ENCODE results near the gene ADGRG7. TPM values are rescaled to one million over a fixed set of nuclear protein-coding genes. Genes with fewer than 3 reads are reported as not detected.

Gene ADGRG7
- total and polyA plus RNA-seq, 4 donors = 2.1 to 65.5 (median 13.7) TPM

GRCh38 chr3:100740207-100740606 lies 130.8 kb downstream of the ADGRG7 start:
- Histone ChIP-seq H3K4me3 (ENCODE audit: low read depth in 1 of 3, low read length in 3 of 3) (no peak overlapping the region), H3K27ac (ENCODE audit: low read depth in 1 of 2, low read length in 2 of 2) (no peak overlapping the region), H3K9me3 (ENCODE audit: control insufficient read depth in 4 of 4, low read length in 3 of 4) (no peaks in the 10 kb centered on the region), H3K4me1 (ENCODE audit: control insufficient read depth in 4 of 4, insufficient read depth in 4 of 4, low read length in 3 of 4) (peaks cover 0 to 10% (median under 1%) of the 10 kb centered on the region in 4 donors), H3K27me3 (ENCODE audit: control insufficient read depth in 4 of 4, insufficient read depth in 4 of 4, low read length in 3 of 4) (no peaks in the 10 kb centered on the region), H3K9ac (ENCODE audit: low read depth in 1 of 2, low read length in 2 of 2) (no peak overlapping the region), H3K36me3 (ENCODE audit: control insufficient read depth in 4 of 4, insufficient read depth in 3 of 4, low read depth in 1 of 4, low read length in 3 of 4) (peaks cover 11 to 56% (median 33%) of the 10 kb centered on the region in 4 donors)
- TF ChIP-seq GABPA (IDR thresholded peaks at IDR 0.05 in 1 of 2, conservative IDR thresholded peaks at IDR 0.05 in 1 of 2) = no peak
- no peak for TF ChIP-seq ZBTB33 (IDR thresholded peaks at IDR 0.05)
- no peak for TF ChIP-seq FOXA1 (IDR thresholded peaks at IDR 0.05)
- TF ChIP-seq TAF1 (conservative IDR thresholded peaks at IDR 0.05) = no peak
- TF ChIP-seq SP1 (IDR thresholded peaks at IDR 0.05) = no peak
- no peak for TF ChIP-seq YY1 (IDR thresholded peaks at IDR 0.05)
- TF ChIP-seq FOXA2 (IDR thresholded peaks at IDR 0.05) = no peak
- DNase-seq (ENCODE audit: low spot score) = no peak
- WGBS = 94% methylated on average over 1 of the region's 1 CpG

GRCh38 chr3:100743535-100743934 lies 134.1 kb downstream of the ADGRG7 start:
- Histone ChIP-seq H3K9me3 (ENCODE audit: control insufficient read depth in 4 of 4, low read length in 3 of 4) (no peaks in the 10 kb centered on the region), H3K27ac (ENCODE audit: low read depth in 1 of 2, low read length in 2 of 2) (no peak overlapping the region), H3K4me1 (ENCODE audit: control insufficient read depth in 4 of 4, insufficient read depth in 4 of 4, low read length in 3 of 4) (peaks cover 3 to 16% (median 6%) of the 10 kb centered on the region in 4 donors), H3K4me3 (ENCODE audit: low read depth in 1 of 3, low read length in 3 of 3) (no peak overlapping the region), H3K36me3 (ENCODE audit: control insufficient read depth in 4 of 4, insufficient read depth in 3 of 4, low read depth in 1 of 4, low read length in 3 of 4) (peaks cover 9 to 62% (median 35%) of the 10 kb centered on the region in 4 donors), H3K9ac (ENCODE audit: low read depth in 1 of 2, low read length in 2 of 2) (no peak overlapping the region), H3K27me3 (ENCODE audit: control insufficient read depth in 4 of 4, insufficient read depth in 4 of 4, low read length in 3 of 4) (no peaks in the 10 kb centered on the region)
- 91% methylated on average over 3 of the region's 3 CpGs for WGBS
- TF ChIP-seq EGR1 (IDR thresholded peaks at IDR 0.05; ENCODE audit: low read depth in 2 of 2) = no peak
- no peak for TF ChIP-seq CTCF (IDR thresholded peaks at IDR 0.05; ENCODE audit: low read depth, low read length, missing input control)
- no peak for TF ChIP-seq HNF4G (IDR thresholded peaks at IDR 0.05)
- TF ChIP-seq RAD21 (IDR thresholded peaks at IDR 0.05) = no peak
- TF ChIP-seq ATF3 (IDR thresholded peaks at IDR 0.05) = no peak
- TF ChIP-seq FOXA1 (IDR thresholded peaks at IDR 0.05) = no peak
- no peak for TF ChIP-seq JUND (IDR thresholded peaks at IDR 0.05)
- no peak for TF ChIP-seq NR2F2 (IDR thresholded peaks at IDR 0.05)
- TF ChIP-seq YY1 (IDR thresholded peaks at IDR 0.05) = no peak
- no peak for TF ChIP-seq TAF1 (conservative IDR thresholded peaks at IDR 0.05)
- TF ChIP-seq HNF4A (conservative IDR thresholded peaks at IDR 0.05) = no peak
- no peak for TF ChIP-seq FOXA2 (IDR thresholded peaks at IDR 0.05)
- no peak for TF ChIP-seq ZBTB33 (IDR thresholded peaks at IDR 0.05)
- no peak for TF ChIP-seq REST (IDR thresholded peaks at IDR 0.05)
- TF ChIP-seq SP1 (IDR thresholded peaks at IDR 0.05) = no peak
- TF ChIP-seq RXRA (IDR thresholded peaks at IDR 0.05) = no peak
- TF ChIP-seq, protein P1, sequence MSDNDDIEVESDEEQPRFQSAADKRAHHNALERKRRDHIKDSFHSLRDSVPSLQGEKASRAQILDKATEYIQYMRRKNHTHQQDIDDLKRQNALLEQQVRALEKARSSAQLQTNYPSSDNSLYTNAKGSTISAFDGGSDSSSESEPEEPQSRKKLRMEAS (IDR thresholded peaks at IDR 0.05) = no peak
- no peak for DNase-seq (ENCODE audit: low spot score)

Measured in liver (tissue), 9 donors.